Fibroblast of lung (primary cell): ENCODE data around the gene BBS10. TPM values are rescaled to one million over a fixed set of nuclear protein-coding genes. Genes with fewer than 3 reads are reported as not detected.
A peak's percentile ranks its signal among the peaks of the same experiment; 100 is the strongest.

Source experiments
- DNase-seq, 2 donors: peaks; one replicate each; pipeline versions ENCODE4 v3.0.0 to v3.0.0-alpha.2; 2010; ENCODE audit warnings: low read depth in 2 of 2
- H2AFZ ChIP-seq: 2 replicates; pipeline ENCODE4 v1.5.1; 2012; ENCODE audit warnings: low read length, control low read depth, inconsistent platforms
- H3K27ac ChIP-seq: 2 replicates; pipeline ENCODE4 v1.5.1; 2011; ENCODE audit warnings: low read length, control low read depth; ENCODE audit not compliant: insufficient read depth
- H3K27me3 ChIP-seq: 2 replicates; pipeline ENCODE4 v1.5.1; 2011; ENCODE audit warnings: mild to moderate bottlenecking, low read length; ENCODE audit not compliant: control insufficient read depth, insufficient read depth
- H3K36me3 ChIP-seq: 2 replicates; pipeline ENCODE4 v1.5.1; 2011; ENCODE audit warnings: low read length; ENCODE audit not compliant: control insufficient read depth, insufficient read depth
- H3K4me1 ChIP-seq: 2 replicates; pipeline ENCODE4 v1.5.1; 2011; ENCODE audit warnings: low read length; ENCODE audit not compliant: control insufficient read depth, insufficient read depth; ENCODE audit errors: extremely low read depth
- H3K4me2 ChIP-seq: 2 replicates; pipeline ENCODE4 v1.5.1; 2011; ENCODE audit warnings: low read length, control low read depth; ENCODE audit not compliant: insufficient read depth; ENCODE audit errors: extremely low read depth
- H3K4me3 ChIP-seq, 4 experiments: fragments of 200-600 bp in 1 of 4; sonication (generic) in 1 of 4; replicated peaks in 1 of 4; 2 replicates each; pipeline ENCODE4 v1.5.1; 2011 to 2016; ENCODE audit warnings: low read length in 4 of 4, low read depth in 3 of 4, mild to moderate bottlenecking in 3 of 4, control low read depth in 2 of 4, inconsistent platforms in 1 of 4, mixed read lengths in 1 of 4; ENCODE audit not compliant: insufficient read depth in 1 of 4; ENCODE audit errors: control extremely low read depth in 1 of 4
- H3K79me2 ChIP-seq: 2 replicates; pipeline ENCODE4 v1.5.1; 2012; ENCODE audit warnings: mild to moderate bottlenecking, low read length, inconsistent platforms; ENCODE audit not compliant: control insufficient read depth, insufficient read depth
- H3K9ac ChIP-seq: 2 replicates; pipeline ENCODE4 v1.5.1; 2011; ENCODE audit warnings: mild to moderate bottlenecking, low read length, control low read depth; ENCODE audit not compliant: insufficient read depth
- H3K9me3 ChIP-seq: 2 replicates; pipeline ENCODE4 v1.5.1; 2012; ENCODE audit warnings: low read depth, low read length; ENCODE audit not compliant: control insufficient read depth, insufficient read depth
- H4K20me1 ChIP-seq: 2 replicates; pipeline ENCODE4 v1.5.1; 2011; ENCODE audit warnings: low read length; ENCODE audit not compliant: control insufficient read depth, insufficient read depth; ENCODE audit errors: extremely low read depth
- EZH2 ChIP-seq: IDR thresholded peaks from 2 replicates; pipeline ENCODE4 v1.5.1; 2012; ENCODE audit warnings: low read length, control low read depth, mild to moderate bottlenecking; ENCODE audit errors: missing control alignments
- polyA plus RNA-seq, 2 donors: library from polyadenylated mRNA; depleted of rRNA in 1 of 2; stranded (reverse) in 1 of 2; unstranded in 1 of 2; fragments of >200 nt; gene quantifications; 2 replicates each; pipeline ENCODE4 v1.2.1, GENCODE V29; 2011 to 2012; ENCODE audit warnings: missing spikeins in 1 of 2
- total RNA-seq: library from RNA; depleted of rRNA; stranded (reverse); fragments of >200 nt; gene quantifications from 2 replicates; pipeline ENCODE4 v1.2.1, GENCODE V29; 2014
- TF ChIP-seq, protein P1 (sequence below), 2 donors: IDR thresholded peaks in 1 of 2; conservative IDR thresholded peaks in 1 of 2; 1 replicate in 1 of 2; 2 replicates in 1 of 2; pipeline ENCODE4 v1.5.1; 2011 to 2012; ENCODE audit warnings: low read length in 2 of 2, control low read depth in 1 of 2, inconsistent platforms in 1 of 2, low read depth in 1 of 2, mild to moderate bottlenecking in 1 of 2

Gene BBS10
- total and polyA plus RNA-seq, 2 donors (not counting 1 experiment from before 2014, with no cell fraction given): 19.0 to 31.0 TPM

DNA sequence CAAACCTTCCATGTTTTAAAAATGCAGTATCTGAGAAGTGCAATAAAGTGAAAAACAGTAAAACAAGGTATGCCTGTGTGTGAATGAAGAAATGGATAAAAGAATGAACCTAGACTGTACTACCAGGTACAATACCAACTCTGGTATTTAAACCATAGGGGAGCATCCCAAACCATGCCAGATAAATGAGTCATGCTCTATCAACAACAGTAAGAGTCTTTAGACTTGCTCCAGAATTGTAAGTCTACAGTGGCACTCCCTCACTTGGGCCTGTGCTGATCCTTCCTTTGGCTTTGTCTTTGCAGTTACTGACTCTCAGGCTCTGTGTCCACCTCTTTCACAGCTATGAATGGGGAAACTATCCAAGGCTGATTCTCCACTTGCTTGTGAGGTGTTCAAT, 38.1 kb downstream of the BBS10 start:
- Histone ChIP-seq H3K9me3 (no peaks in the 10 kb centered on the region), H3K27me3 (no peaks in the 10 kb centered on the region), H3K4me3 (no peak overlapping the region), H3K79me2 (no peaks in the 10 kb centered on the region), H3K4me1 (no peaks in the 10 kb centered on the region), H3K36me3 (no peaks in the 10 kb centered on the region), H3K27ac (no peak overlapping the region), H3K4me2 (no peak overlapping the region), H2AFZ (no peak overlapping the region), H4K20me1 (no peaks in the 10 kb centered on the region), H3K9ac (no peak overlapping the region)
- peak in 1 of 2 donors; percentile 73 for DNase-seq
- TF ChIP-seq EZH2: no peak
- TF ChIP-seq, protein P1, sequence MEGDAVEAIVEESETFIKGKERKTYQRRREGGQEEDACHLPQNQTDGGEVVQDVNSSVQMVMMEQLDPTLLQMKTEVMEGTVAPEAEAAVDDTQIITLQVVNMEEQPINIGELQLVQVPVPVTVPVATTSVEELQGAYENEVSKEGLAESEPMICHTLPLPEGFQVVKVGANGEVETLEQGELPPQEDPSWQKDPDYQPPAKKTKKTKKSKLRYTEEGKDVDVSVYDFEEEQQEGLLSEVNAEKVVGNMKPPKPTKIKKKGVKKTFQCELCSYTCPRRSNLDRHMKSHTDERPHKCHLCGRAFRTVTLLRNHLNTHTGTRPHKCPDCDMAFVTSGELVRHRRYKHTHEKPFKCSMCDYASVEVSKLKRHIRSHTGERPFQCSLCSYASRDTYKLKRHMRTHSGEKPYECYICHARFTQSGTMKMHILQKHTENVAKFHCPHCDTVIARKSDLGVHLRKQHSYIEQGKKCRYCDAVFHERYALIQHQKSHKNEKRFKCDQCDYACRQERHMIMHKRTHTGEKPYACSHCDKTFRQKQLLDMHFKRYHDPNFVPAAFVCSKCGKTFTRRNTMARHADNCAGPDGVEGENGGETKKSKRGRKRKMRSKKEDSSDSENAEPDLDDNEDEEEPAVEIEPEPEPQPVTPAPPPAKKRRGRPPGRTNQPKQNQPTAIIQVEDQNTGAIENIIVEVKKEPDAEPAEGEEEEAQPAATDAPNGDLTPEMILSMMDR (conservative IDR thresholded peaks at IDR 0.05 in 1 of 2, IDR thresholded peaks at IDR 0.05 in 1 of 2; ENCODE audit: low read depth in 1 of 2, low read length in 2 of 2): no peak

DNA sequence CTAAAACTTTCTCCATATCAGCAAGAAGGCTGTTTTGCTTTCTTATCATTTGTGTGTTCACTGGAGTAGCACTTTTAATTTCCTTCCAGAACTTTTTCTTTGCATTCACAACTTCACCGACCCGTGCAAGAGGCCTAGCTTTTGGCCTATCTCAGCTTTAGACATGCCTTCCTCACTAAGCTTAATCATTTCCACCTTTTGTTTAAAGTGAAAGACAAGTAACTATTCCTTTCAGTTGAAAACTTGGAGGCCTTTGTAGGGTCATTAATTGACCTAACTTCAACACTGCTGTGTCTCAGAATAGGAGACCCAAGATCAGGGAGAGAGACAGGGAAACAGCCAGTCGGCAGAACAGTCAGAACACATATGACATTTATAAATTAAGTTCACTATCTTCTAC, 39.3 kb downstream of the BBS10 start:
- Histone ChIP-seq H4K20me1 (no peaks in the 10 kb centered on the region), H3K9ac (no peak overlapping the region), H3K4me1 (no peaks in the 10 kb centered on the region), H3K4me3 (no peak overlapping the region), H2AFZ (no peak overlapping the region), H3K36me3 (no peaks in the 10 kb centered on the region), H3K27me3 (no peaks in the 10 kb centered on the region), H3K4me2 (no peak overlapping the region), H3K27ac (no peak overlapping the region), H3K79me2 (no peaks in the 10 kb centered on the region), H3K9me3 (no peaks in the 10 kb centered on the region)
- TF ChIP-seq, protein P1 (conservative IDR thresholded peaks at IDR 0.05 in 1 of 2, IDR thresholded peaks at IDR 0.05 in 1 of 2; ENCODE audit: low read depth in 1 of 2, low read length in 2 of 2): no peak
- TF ChIP-seq EZH2: no peak
- no peak for DNase-seq

DNA sequence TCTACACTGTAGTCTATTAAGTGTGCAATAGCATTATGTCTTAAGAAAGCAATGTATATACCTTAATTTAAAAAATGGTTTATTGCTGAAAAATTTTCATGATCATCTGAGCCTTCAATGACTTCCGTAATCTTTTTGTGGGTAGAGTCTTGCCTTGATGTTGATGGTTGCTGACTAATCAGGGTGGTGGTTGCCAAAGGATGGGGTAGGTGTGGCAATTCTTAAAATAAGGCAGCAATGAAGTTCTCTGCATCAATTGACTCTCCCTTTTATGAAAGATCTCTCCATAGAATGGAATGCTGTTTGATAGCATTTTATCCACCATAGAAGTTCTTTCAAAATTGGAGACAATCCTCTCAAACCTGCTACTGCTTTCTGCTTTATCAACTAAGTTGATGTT, 41.1 kb downstream of the BBS10 start:
- DNase-seq: no peak
- no peaks in the 10 kb centered on the region for H3K27me3 ChIP-seq
- H3K4me2 ChIP-seq: no peak overlapping the region
- H3K4me3 ChIP-seq: no peak overlapping the region
- H3K27ac ChIP-seq: no peak overlapping the region
- no peaks in the 10 kb centered on the region for H3K79me2 ChIP-seq
- TF ChIP-seq EZH2: no peak
- TF ChIP-seq, protein P1 (conservative IDR thresholded peaks at IDR 0.05 in 1 of 2, IDR thresholded peaks at IDR 0.05 in 1 of 2; ENCODE audit: low read depth in 1 of 2, low read length in 2 of 2): no peak
- H3K4me1 ChIP-seq: no peaks in the 10 kb centered on the region
- no peaks in the 10 kb centered on the region for H4K20me1 ChIP-seq
- no peaks in the 10 kb centered on the region for H3K9me3 ChIP-seq
- no peak overlapping the region for H2AFZ ChIP-seq
- no peaks in the 10 kb centered on the region for H3K36me3 ChIP-seq
- H3K9ac ChIP-seq: no peak overlapping the region
